NCI-H446 treated with DMSO at 0.1 percent for 48 hours (cell line): Measurements from ENCODE around the gene CAMSAP3.
A peak's percentile ranks its signal among the peaks of the same experiment; 100 is the strongest.

Experiments
- DNase-seq: peaks from one replicate; lab custom pipeline; 2025; lab: John Stamatoyannopoulos, UW

Gene CAMSAP3

GRCh38 chr19:7614859-7615741, 19.4 kb downstream of the CAMSAP3 start:
- DNase-seq, result no peak

GRCh38 chr19:7617172-7617571, 21.5 kb downstream of the CAMSAP3 start:
- DNase-seq, result no peak

- no peak for DNase-seq
Measured at GRCh38 chr19:7617735-7618134, 22.1 kb downstream of the CAMSAP3 start.

GRCh38 chr19:7618348-7618747, 22.7 kb downstream of the CAMSAP3 start:
- DNase-seq, result no peak

- DNase-seq, result no peak
Measured at GRCh38 chr19:7618771-7619510, 23.3 kb downstream of the CAMSAP3 start.

- DNase-seq, result no peak
Measured at GRCh38 chr19:7619671-7620441, 24.2 kb downstream of the CAMSAP3 start.

GRCh38 chr19:7620442-7621412, 25.1 kb downstream of the CAMSAP3 start:
- DNase-seq, result no peak

- no peak for DNase-seq
Measured at GRCh38 chr19:7622933-7623685, 27.4 kb downstream of the CAMSAP3 start.

- DNase-seq, result no peak
Measured at GRCh38 chr19:7623725-7624603, 28.3 kb downstream of the CAMSAP3 start.

GRCh38 chr19:7624810-7625209, 29.1 kb downstream of the CAMSAP3 start:
- no peak for DNase-seq

GRCh38 chr19:7625763-7626372, 30.2 kb downstream of the CAMSAP3 start:
- DNase-seq, result no peak

- no peak for DNase-seq
Measured at GRCh38 chr19:7627166-7627565, 31.5 kb downstream of the CAMSAP3 start.

GRCh38 chr19:7628589-7629311, 33.1 kb downstream of the CAMSAP3 start:
- DNase-seq, result no peak

GRCh38 chr19:7629347-7630054, 33.8 kb downstream of the CAMSAP3 start, which contains the start of the genes PET100 and XAB2:
Gene PET100, plus strand, starts transcription at chr19:7629793. Its CDS starts 41 bp downstream, at chr19:7629834.
Gene XAB2, minus strand, starts transcription at chr19:7629545. Its CDS starts 18 bp downstream, at chr19:7629527.
- DNase-seq, result peak; percentile 98

GRCh38 chr19:7631577-7631976, 35.9 kb downstream of the CAMSAP3 start:
- DNase-seq, result no peak

- DNase-seq, result no peak
Measured at GRCh38 chr19:7632340-7633203, 36.9 kb downstream of the CAMSAP3 start.
